Large intestine (tissue), 3 donors: ENCODE data around the gene GCNA. TPM values are rescaled to one million over a fixed set of nuclear protein-coding genes. Genes with fewer than 3 reads are reported as not detected.
"Not testable (repeated sequence)": the region's sequence is repeated elsewhere in the genome, so short reads cannot be mapped to it uniquely, and the experiment has no call there.

ENCODE experiments used
- DNase-seq, 2 donors: peaks; one replicate each; pipeline versions ENCODE4 v3.0.0 to v3.0.0-alpha.2; 2013
- H3K27ac ChIP-seq: one replicate; pipeline ENCODE4 v1.5.1; 2013; ENCODE audit warnings: low read length
- H3K27me3 ChIP-seq: 2 replicates; pipeline ENCODE4 v1.6.1; 2013; ENCODE audit warnings: low read length; ENCODE audit not compliant: control insufficient read depth, insufficient read depth
- H3K36me3 ChIP-seq: 2 replicates; pipeline ENCODE4 v1.6.1; 2013; ENCODE audit warnings: low read length; ENCODE audit not compliant: control insufficient read depth, insufficient read depth
- H3K4me1 ChIP-seq: one replicate; pipeline ENCODE4 v1.6.1; 2013; ENCODE audit warnings: low read length; ENCODE audit not compliant: control insufficient read depth, insufficient read depth
- H3K4me3 ChIP-seq: one replicate; pipeline ENCODE4 v1.5.1; 2013; ENCODE audit warnings: low read length
- H3K9me3 ChIP-seq: one replicate; pipeline ENCODE4 v1.6.1; 2013; ENCODE audit warnings: mild to moderate bottlenecking, low read depth, low read length, moderate library complexity; ENCODE audit not compliant: control insufficient read depth
- WGBS: methylation state at CpG from one replicate; pipeline ENCODE4 v1.1.5; 2013; ENCODE audit warnings: low lambda C conversion rate; ENCODE audit not compliant: insufficient coverage; 5-methylcytosine and 5-hydroxymethylcytosine counted together
- polyA plus RNA-seq: library from polyadenylated mRNA; unstranded; fragments of 120-200 nt; gene quantifications from one replicate; pipeline ENCODE4 v1.2.1, GENCODE V29; 2013

Gene GCNA
- polyA plus RNA-seq, 1 donor, result 1.6 TPM

- not testable (repeated sequence) for H3K36me3 ChIP-seq, H3K4me1 ChIP-seq, H3K9me3 ChIP-seq, H3K4me3 ChIP-seq, DNase-seq, H3K27me3 ChIP-seq, H3K27ac ChIP-seq
- WGBS, result no CpG with 5 or more reads among the region's 11 CpGs
These were observed 84.4 kb downstream of the GCNA start for GRCh38 chrX:71662654-71663053.

Other genes with a start within 250 kb of the GCNA start
- gene TAF1, start 212.1 kb upstream of the GCNA start, polyA plus RNA-seq, result 37.6 TPM
- 239 TPM for gene OGT, start 45.3 kb upstream of the GCNA start, polyA plus RNA-seq
- 1.3 TPM for gene CXCR3, start 40.1 kb downstream of the GCNA start, polyA plus RNA-seq
- not detected for gene CXorf49, start 139.8 kb downstream of the GCNA start, polyA plus RNA-seq
- gene CXorf49B, start 184.9 kb downstream of the GCNA start, polyA plus RNA-seq, result not detected